Astrocyte (in vitro differentiated cells and primary cell): ENCODE measurements around the gene TPM2.

Experiments used
- EZH2 ChIP-seq: IDR thresholded peaks from 2 replicates; pipeline ENCODE4 v1.6.1; 2012; ENCODE audit warnings: mild to moderate bottlenecking, low read length, inconsistent platforms; ENCODE audit not compliant: insufficient read depth
- TF ChIP-seq, protein P1 (sequence below): IDR thresholded peaks from 2 replicates; pipeline ENCODE4 v1.5.1; 2011; ENCODE audit warnings: low read depth, mild to moderate bottlenecking, inconsistent platforms, low read length, moderate library complexity; ENCODE audit not compliant: insufficient read depth

- TF ChIP-seq, protein P1, sequence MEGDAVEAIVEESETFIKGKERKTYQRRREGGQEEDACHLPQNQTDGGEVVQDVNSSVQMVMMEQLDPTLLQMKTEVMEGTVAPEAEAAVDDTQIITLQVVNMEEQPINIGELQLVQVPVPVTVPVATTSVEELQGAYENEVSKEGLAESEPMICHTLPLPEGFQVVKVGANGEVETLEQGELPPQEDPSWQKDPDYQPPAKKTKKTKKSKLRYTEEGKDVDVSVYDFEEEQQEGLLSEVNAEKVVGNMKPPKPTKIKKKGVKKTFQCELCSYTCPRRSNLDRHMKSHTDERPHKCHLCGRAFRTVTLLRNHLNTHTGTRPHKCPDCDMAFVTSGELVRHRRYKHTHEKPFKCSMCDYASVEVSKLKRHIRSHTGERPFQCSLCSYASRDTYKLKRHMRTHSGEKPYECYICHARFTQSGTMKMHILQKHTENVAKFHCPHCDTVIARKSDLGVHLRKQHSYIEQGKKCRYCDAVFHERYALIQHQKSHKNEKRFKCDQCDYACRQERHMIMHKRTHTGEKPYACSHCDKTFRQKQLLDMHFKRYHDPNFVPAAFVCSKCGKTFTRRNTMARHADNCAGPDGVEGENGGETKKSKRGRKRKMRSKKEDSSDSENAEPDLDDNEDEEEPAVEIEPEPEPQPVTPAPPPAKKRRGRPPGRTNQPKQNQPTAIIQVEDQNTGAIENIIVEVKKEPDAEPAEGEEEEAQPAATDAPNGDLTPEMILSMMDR = no peak
- no peak for TF ChIP-seq EZH2
Measured at GRCh38 chr9:35687972-35688557, 1.7 kb downstream of the TPM2 start.
